Loucy (cell line): ENCODE results near the gene LLGL2.

Experiments
- H2AFZ ChIP-seq: fragments of 200-600 bp; sonication (generic); 2 replicates; pipeline ENCODE4 v1.6.0; 2016; ENCODE audit warnings: antibody characterized with exemption, mild to moderate bottlenecking, low read length, moderate library complexity
- H3F3A ChIP-seq: fragments of 200-600 bp; 2 replicates; pipeline ENCODE4 v1.6.0; 2016; ENCODE audit warnings: antibody characterized with exemption, low read depth, mild to moderate bottlenecking
- H3K27me3 ChIP-seq: fragments of 200-600 bp; sonication (generic); 2 replicates; pipeline ENCODE4 v1.6.1; 2014; ENCODE audit warnings: low read length, mild to moderate bottlenecking; ENCODE audit not compliant: insufficient read depth, poor library complexity, severe bottlenecking
- H3K36me3 ChIP-seq: fragments of 200-600 bp; sonication (generic); 2 replicates; pipeline ENCODE4 v1.6.1; 2016; ENCODE audit warnings: low read length; ENCODE audit not compliant: insufficient read depth
- H3K4me1 ChIP-seq: fragments of 200-600 bp; sonication (generic); 2 replicates; pipeline ENCODE4 v1.5.1; 2014; ENCODE audit warnings: low read length, mild to moderate bottlenecking; ENCODE audit not compliant: insufficient read depth, poor library complexity, severe bottlenecking
- H3K4me2 ChIP-seq: fragments of 200-600 bp; sonication (generic); 2 replicates; pipeline ENCODE4 v1.6.0; 2014; ENCODE audit warnings: antibody characterized with exemption, low read length, low read depth, mild to moderate bottlenecking; ENCODE audit not compliant: poor library complexity, severe bottlenecking
- H3K4me3 ChIP-seq: fragments of 200-600 bp; sonication (generic); 2 replicates; pipeline ENCODE4 v1.5.1; 2014; ENCODE audit warnings: low read length, mild to moderate bottlenecking, mixed read lengths; ENCODE audit not compliant: poor library complexity, severe bottlenecking
- H3K79me2 ChIP-seq: fragments of 200-600 bp; sonication (generic); 2 replicates; pipeline ENCODE4 v1.6.1; 2014; ENCODE audit warnings: low read length; ENCODE audit not compliant: insufficient read depth
- H3K9ac ChIP-seq: fragments of 200-600 bp; sonication (generic); 2 replicates; pipeline ENCODE4 v1.6.0; 2014; ENCODE audit warnings: mild to moderate bottlenecking, low read depth, low read length, moderate library complexity; ENCODE audit not compliant: poor library complexity, severe bottlenecking
- H3K9me2 ChIP-seq: fragments of 200-600 bp; sonication (generic); replicated peaks from 2 replicates; pipeline ENCODE4 v1.6.1; 2016; ENCODE audit warnings: low read depth, low read length, mixed read lengths
- H3K9me3 ChIP-seq: fragments of 200-600 bp; sonication (generic); 2 replicates; pipeline ENCODE4 v1.6.1; 2014; ENCODE audit warnings: mild to moderate bottlenecking, antibody characterized with exemption, low read length, low read depth; ENCODE audit not compliant: insufficient read depth
- H4K20me1 ChIP-seq: fragments of 200-600 bp; sonication (generic); 2 replicates; pipeline ENCODE4 v1.6.0; 2014; ENCODE audit warnings: antibody characterized with exemption, low read length, mild to moderate bottlenecking; ENCODE audit not compliant: insufficient read depth, poor library complexity, severe bottlenecking
- EZH2phosphoT487 ChIP-seq: fragments of 200-600 bp; IDR thresholded peaks from 2 replicates; pipeline ENCODE4 v1.6.1; 2018; ENCODE audit warnings: antibody characterized with exemption, mild to moderate bottlenecking, moderate library complexity, borderline replicate concordance
- TF ChIP-seq, protein P1 (sequence below): fragments of 200-600 bp; sonication (generic); conservative IDR thresholded peaks from 2 replicates; pipeline ENCODE4 v1.5.1; 2014; ENCODE audit warnings: mild to moderate bottlenecking, antibody characterized with exemption, low read length

Gene LLGL2

DNA sequence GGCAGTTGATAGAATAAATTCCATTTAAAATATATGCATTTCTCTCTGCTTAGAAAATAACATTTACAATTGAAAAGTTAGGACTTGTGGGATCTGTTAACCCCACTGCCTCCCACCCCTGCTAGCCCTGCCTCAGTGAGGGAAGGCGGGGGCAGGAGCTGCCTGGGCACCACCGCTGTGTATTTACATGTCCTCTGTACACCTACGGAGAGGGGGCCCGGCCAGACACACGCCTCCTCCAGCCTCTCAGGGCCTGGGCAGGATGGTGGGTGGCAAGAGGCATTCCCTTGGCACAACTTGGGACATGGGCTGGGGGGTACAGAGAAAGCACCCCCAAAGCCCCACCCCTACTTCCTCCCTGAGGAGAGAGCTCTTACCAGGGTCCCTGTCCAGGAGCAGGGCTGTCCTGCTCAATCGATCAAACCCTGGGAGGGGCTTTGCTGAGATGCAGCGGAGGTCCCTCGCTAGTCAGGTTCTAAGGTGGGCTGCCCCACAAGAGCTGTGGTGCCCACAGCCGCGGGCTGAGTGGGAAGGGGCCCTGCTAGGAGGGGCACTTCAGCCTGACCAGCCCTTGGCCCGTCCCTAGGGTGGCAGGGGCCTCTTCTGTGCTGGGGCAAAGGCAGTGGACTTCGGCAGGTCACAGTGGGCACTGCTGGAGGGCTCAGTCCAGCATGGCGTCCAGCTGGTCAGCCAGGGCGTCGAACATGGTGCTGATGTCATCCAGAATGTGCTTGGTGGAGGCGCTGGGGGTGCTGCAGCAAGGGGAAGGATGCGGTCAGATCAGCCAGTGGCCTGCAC, 24.9 kb upstream of the LLGL2 start:
- H3K9ac ChIP-seq = no peak overlapping the region
- H4K20me1 ChIP-seq = no peaks in the 10 kb centered on the region
- H3K4me2 ChIP-seq = no peak overlapping the region
- H3K9me3 ChIP-seq = no peaks in the 10 kb centered on the region
- no peak overlapping the region for H3K4me3 ChIP-seq
- no peaks in the 10 kb centered on the region for H3K27me3 ChIP-seq
- no peaks in the 10 kb centered on the region for H3K4me1 ChIP-seq
- H3F3A ChIP-seq = no peaks in the 10 kb centered on the region
- no peak for TF ChIP-seq EZH2phosphoT487
- TF ChIP-seq, protein P1, sequence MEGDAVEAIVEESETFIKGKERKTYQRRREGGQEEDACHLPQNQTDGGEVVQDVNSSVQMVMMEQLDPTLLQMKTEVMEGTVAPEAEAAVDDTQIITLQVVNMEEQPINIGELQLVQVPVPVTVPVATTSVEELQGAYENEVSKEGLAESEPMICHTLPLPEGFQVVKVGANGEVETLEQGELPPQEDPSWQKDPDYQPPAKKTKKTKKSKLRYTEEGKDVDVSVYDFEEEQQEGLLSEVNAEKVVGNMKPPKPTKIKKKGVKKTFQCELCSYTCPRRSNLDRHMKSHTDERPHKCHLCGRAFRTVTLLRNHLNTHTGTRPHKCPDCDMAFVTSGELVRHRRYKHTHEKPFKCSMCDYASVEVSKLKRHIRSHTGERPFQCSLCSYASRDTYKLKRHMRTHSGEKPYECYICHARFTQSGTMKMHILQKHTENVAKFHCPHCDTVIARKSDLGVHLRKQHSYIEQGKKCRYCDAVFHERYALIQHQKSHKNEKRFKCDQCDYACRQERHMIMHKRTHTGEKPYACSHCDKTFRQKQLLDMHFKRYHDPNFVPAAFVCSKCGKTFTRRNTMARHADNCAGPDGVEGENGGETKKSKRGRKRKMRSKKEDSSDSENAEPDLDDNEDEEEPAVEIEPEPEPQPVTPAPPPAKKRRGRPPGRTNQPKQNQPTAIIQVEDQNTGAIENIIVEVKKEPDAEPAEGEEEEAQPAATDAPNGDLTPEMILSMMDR = no peak
- H3K9me2 ChIP-seq = no peaks in the 10 kb centered on the region
- no peaks in the 10 kb centered on the region for H3K79me2 ChIP-seq
- peaks cover 11% of the 10 kb centered on the region; the same call in 1 of the 2 replicates for H3K36me3 ChIP-seq
- H2AFZ ChIP-seq = no peak overlapping the region

DNA sequence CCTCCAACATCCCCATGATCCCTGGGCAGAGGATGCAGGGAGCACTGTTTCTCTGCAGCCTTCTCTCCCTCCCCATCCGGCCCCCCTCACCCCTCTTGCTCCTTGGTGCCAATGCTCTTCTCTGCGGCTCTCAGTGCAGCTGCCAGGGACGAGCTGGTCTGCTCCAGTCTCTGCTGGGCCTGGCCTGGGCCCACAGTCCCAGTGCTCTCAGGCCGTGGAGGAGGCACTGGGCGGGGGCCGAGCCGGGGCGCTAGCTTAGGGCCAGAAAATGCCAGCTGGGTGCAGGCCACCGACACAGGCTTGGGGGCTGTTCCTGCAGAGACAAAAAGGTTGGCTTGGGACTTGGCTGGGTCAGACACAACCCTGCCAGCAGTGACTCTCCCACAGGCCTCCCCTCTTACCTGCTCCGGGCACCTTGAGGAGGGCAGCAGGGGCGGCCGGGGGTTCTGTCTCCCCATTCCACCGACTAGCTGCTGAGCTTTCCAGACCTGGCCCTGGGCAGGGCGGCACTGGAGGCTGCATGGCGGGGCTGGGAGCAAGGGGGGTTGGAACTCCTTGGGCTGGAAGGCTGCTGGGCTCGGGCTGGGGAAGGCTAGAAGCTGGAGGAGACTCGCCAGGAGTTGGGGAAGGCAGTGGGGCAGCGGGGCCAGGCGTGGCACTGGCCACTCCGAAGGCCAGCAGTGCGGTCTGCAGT, 24.0 kb upstream of the LLGL2 start:
- Histone ChIP-seq H3K9me3 (no peaks in the 10 kb centered on the region), H4K20me1 (no peaks in the 10 kb centered on the region), H3K9me2 (no peaks in the 10 kb centered on the region), H3K9ac (no peak overlapping the region), H3K4me1 (no peaks in the 10 kb centered on the region), H3K4me3 (no peak overlapping the region), H3K27me3 (no peaks in the 10 kb centered on the region), H2AFZ (no peak overlapping the region), H3K36me3 (peaks cover 6% of the 10 kb centered on the region; the same call in 1 of the 2 replicates), H3K79me2 (no peaks in the 10 kb centered on the region), H3K4me2 (no peak overlapping the region), H3F3A (no peaks in the 10 kb centered on the region)
- TF ChIP-seq EZH2phosphoT487 = no peak
- TF ChIP-seq, protein P1 = no peak

DNA sequence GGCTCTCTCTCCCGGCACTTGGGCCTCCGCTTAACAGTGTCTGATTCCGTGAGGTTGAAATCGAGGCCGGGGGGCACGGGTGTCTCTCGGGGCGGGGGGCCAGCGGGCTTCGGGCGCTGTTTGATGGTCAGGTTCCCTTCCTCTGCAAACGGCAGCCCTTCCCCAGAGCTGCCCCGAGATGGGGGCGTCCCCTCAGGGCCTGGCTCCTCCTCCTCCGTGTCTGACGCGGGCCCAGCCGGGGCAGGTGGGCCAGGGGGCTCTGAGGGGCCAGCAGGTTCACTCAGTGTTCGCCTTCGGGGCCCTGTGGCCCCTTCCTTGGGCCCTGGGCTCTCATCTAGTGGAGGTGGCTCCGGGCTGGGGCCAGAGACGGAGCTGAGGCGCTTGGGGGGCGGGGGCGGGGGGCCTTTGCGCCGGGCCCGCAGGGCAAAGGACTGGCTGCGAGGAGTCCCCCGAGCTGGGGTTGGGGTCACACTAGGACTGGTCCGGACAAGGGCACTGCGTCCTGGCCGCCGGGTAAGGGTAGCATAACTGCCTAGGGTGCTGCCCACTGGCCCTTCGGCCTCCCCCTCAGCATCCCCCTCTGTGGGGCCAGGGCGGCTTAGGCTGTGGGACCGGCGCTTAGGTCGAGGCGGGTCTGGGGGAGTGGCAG, 23.3 kb upstream of the LLGL2 start:
- Histone ChIP-seq H2AFZ (no peak overlapping the region), H3K4me1 (no peaks in the 10 kb centered on the region), H3K36me3 (peaks cover 4% of the 10 kb centered on the region; the same call in 1 of the 2 replicates), H3F3A (no peaks in the 10 kb centered on the region), H3K4me2 (no peak overlapping the region), H3K9me3 (no peaks in the 10 kb centered on the region), H4K20me1 (no peaks in the 10 kb centered on the region), H3K79me2 (no peaks in the 10 kb centered on the region), H3K4me3 (no peak overlapping the region), H3K9me2 (no peaks in the 10 kb centered on the region), H3K9ac (no peak overlapping the region), H3K27me3 (no peaks in the 10 kb centered on the region)
- TF ChIP-seq, protein P1 = no peak
- no peak for TF ChIP-seq EZH2phosphoT487
